Neural cell (in vitro differentiated cells): ENCODE measurements around the gene SLC44A2. TPM values are rescaled to one million over a fixed set of nuclear protein-coding genes. Genes with fewer than 3 reads are reported as not detected.

Source experiments
- H2AFZ ChIP-seq: fragments of 200-600, 300-800 bp; sonication (generic), shearing (Covaris generic); 2 replicates; pipeline ENCODE4 v1.6.0; 2014; ENCODE audit warnings: low read depth, mild to moderate bottlenecking, antibody characterized with exemption, low read length, moderate library complexity
- H3F3A ChIP-seq: fragments of 200-600 bp; shearing (Covaris generic); 2 replicates; pipeline ENCODE4 v1.6.1; 2016; ENCODE audit warnings: mild to moderate bottlenecking, moderate library complexity, mixed read lengths, antibody characterized with exemption, low read length; ENCODE audit not compliant: insufficient read depth, poor library complexity, severe bottlenecking
- H3K27ac ChIP-seq: fragments of 200-600, 300-800 bp; sonication (generic), shearing (Covaris generic); 2 replicates; pipeline ENCODE4 v1.5.1; 2014; ENCODE audit warnings: mild to moderate bottlenecking, low read length, moderate library complexity
- H3K27me3 ChIP-seq: fragments of 300-800, 200-600 bp; sonication (generic), shearing (Covaris generic); 2 replicates; pipeline ENCODE4 v1.6.0; 2014; ENCODE audit warnings: mild to moderate bottlenecking, low read depth, low read length, moderate library complexity; ENCODE audit not compliant: insufficient read depth
- H3K36me3 ChIP-seq: fragments of 300-800, 200-600 bp; sonication (generic), shearing (Covaris generic); 2 replicates; pipeline ENCODE4 v1.5.1; 2014; ENCODE audit warnings: mild to moderate bottlenecking, antibody characterized with exemption, low read length, moderate library complexity; ENCODE audit not compliant: insufficient read depth
- H3K4me2 ChIP-seq: fragments of 300-800, 200-600 bp; sonication (generic), shearing (Covaris generic); 2 replicates; pipeline ENCODE4 v1.6.0; 2014; ENCODE audit warnings: mild to moderate bottlenecking, low read length
- H3K4me3 ChIP-seq: fragments of 300-800, 200-600 bp; sonication (generic), shearing (Covaris generic); 2 replicates; pipeline ENCODE4 v1.5.1; 2014; ENCODE audit warnings: mild to moderate bottlenecking, low read length, moderate library complexity
- H3K79me2 ChIP-seq: fragments of 200-600 bp; shearing (Covaris generic); replicated peaks from 2 replicates; pipeline ENCODE4 v1.6.0; 2014; ENCODE audit warnings: mild to moderate bottlenecking, low read length, moderate library complexity; ENCODE audit not compliant: insufficient read depth
- H3K9ac ChIP-seq: fragments of 300-800, 200-600 bp; sonication (generic), shearing (Covaris generic); 2 replicates; pipeline ENCODE4 v1.6.1; 2016; ENCODE audit warnings: mild to moderate bottlenecking, low read length, mixed read lengths
- H3K9me2 ChIP-seq: fragments of 200-600 bp; shearing (Covaris generic); 2 replicates; pipeline ENCODE4 v1.6.1; 2016; ENCODE audit warnings: mild to moderate bottlenecking, low read length, mixed read lengths; ENCODE audit not compliant: insufficient read depth
- H3K9me3 ChIP-seq: fragments of 200-600, 300-800 bp; sonication (generic), shearing (Covaris generic); 2 replicates; pipeline ENCODE4 v1.6.1; 2016; ENCODE audit warnings: mild to moderate bottlenecking, mixed run types, low read length, moderate library complexity, mixed read lengths
- H4K20me1 ChIP-seq: fragments of 200-600 bp; shearing (Covaris generic); 2 replicates; pipeline ENCODE4 v1.6.1; 2016; ENCODE audit warnings: mild to moderate bottlenecking, mixed run types; ENCODE audit not compliant: insufficient read depth
- EP300 ChIP-seq: fragments of 450-650 bp; conservative IDR thresholded peaks from 2 replicates; pipeline ENCODE4 v1.6.1; 2014; ENCODE audit warnings: antibody characterized with exemption, mild to moderate bottlenecking, moderate library complexity; ENCODE audit not compliant: poor library complexity, severe bottlenecking
- EZH2 ChIP-seq: fragments of 200-600, 300-800 bp; shearing (Covaris generic), sonication (generic); IDR thresholded peaks from 2 replicates; pipeline ENCODE4 v1.6.1; 2014; ENCODE audit warnings: antibody characterized with exemption, low read length, borderline replicate concordance, mild to moderate bottlenecking; ENCODE audit not compliant: insufficient read depth, poor library complexity, severe bottlenecking
- MXI1 ChIP-seq: fragments of 450-650 bp; conservative IDR thresholded peaks from 2 replicates; pipeline ENCODE4 v1.6.1; 2014; ENCODE audit warnings: antibody characterized with exemption, mild to moderate bottlenecking; ENCODE audit not compliant: poor library complexity, severe bottlenecking
- POLR2AphosphoS5 ChIP-seq: IDR thresholded peaks from 2 replicates; pipeline ENCODE4 v1.6.1; 2012
- RAD21 ChIP-seq: fragments of 450-650 bp; conservative IDR thresholded peaks from 2 replicates; pipeline ENCODE4 v1.6.1; 2014; ENCODE audit warnings: antibody characterized with exemption, mild to moderate bottlenecking, moderate library complexity
- SMC3 ChIP-seq: fragments of 450-650 bp; conservative IDR thresholded peaks from 2 replicates; pipeline ENCODE4 v1.6.1; 2014; ENCODE audit warnings: antibody characterized with exemption, mild to moderate bottlenecking, moderate library complexity; ENCODE audit not compliant: poor library complexity
- TAF1 ChIP-seq: IDR thresholded peaks from 2 replicates; pipeline ENCODE4 v1.6.1; 2012; ENCODE audit warnings: low read depth
- polyA plus RNA-seq: library from polyadenylated mRNA; depleted of rRNA; stranded (reverse); fragments of >200 nt; gene quantifications from 2 replicates; pipeline ENCODE4 v1.2.3, GENCODE V29; 2014
- TF ChIP-seq, protein P1 (sequence below): IDR thresholded peaks from 2 replicates; pipeline ENCODE4 v1.6.1; 2012; ENCODE audit warnings: borderline replicate concordance
- TF ChIP-seq, protein P2 (sequence below): fragments of 450-650 bp; IDR thresholded peaks from 2 replicates; pipeline ENCODE4 v1.5.1; 2014; ENCODE audit warnings: antibody characterized with exemption, mild to moderate bottlenecking, moderate library complexity; ENCODE audit not compliant: poor library complexity, severe bottlenecking

The SLC44A2 gene
- polyA plus RNA-seq, 1 donor from 2014 or later = 50.0 TPM

DNA sequence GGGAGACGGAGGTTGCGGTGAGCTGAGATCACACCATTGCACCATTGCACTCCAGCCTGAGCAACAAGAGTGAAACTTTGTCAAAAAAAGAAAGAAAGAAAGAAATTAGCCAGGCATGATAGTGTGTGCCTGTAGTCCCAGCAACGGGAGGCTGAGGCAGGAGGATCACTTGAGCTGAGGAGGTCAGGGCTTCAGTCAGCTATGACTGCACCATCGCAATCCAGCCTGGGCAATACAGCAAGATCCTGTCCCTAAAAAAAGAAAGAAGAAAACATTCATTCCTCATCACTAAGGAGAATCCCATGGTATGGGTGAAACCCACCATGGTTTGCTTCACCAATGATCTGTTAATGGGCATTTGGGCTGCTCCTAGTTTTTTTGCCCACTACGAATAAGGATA is 25.2 kb upstream of the SLC44A2 start:
- Histone ChIP-seq H3K27me3 (no peaks in the 10 kb centered on the region), H4K20me1 (no peaks in the 10 kb centered on the region), H3K36me3 (no peaks in the 10 kb centered on the region), H3K9ac (no peak overlapping the region), H3K9me2 (no peaks in the 10 kb centered on the region), H3K4me2 (no peak overlapping the region), H3K4me3 (no peak overlapping the region), H2AFZ (no peak overlapping the region), H3K79me2 (peaks cover 21% of the 10 kb centered on the region), H3F3A (no peaks in the 10 kb centered on the region), H3K9me3 (no peaks in the 10 kb centered on the region), H3K27ac (no peak overlapping the region)
- TF ChIP-seq, protein P1, sequence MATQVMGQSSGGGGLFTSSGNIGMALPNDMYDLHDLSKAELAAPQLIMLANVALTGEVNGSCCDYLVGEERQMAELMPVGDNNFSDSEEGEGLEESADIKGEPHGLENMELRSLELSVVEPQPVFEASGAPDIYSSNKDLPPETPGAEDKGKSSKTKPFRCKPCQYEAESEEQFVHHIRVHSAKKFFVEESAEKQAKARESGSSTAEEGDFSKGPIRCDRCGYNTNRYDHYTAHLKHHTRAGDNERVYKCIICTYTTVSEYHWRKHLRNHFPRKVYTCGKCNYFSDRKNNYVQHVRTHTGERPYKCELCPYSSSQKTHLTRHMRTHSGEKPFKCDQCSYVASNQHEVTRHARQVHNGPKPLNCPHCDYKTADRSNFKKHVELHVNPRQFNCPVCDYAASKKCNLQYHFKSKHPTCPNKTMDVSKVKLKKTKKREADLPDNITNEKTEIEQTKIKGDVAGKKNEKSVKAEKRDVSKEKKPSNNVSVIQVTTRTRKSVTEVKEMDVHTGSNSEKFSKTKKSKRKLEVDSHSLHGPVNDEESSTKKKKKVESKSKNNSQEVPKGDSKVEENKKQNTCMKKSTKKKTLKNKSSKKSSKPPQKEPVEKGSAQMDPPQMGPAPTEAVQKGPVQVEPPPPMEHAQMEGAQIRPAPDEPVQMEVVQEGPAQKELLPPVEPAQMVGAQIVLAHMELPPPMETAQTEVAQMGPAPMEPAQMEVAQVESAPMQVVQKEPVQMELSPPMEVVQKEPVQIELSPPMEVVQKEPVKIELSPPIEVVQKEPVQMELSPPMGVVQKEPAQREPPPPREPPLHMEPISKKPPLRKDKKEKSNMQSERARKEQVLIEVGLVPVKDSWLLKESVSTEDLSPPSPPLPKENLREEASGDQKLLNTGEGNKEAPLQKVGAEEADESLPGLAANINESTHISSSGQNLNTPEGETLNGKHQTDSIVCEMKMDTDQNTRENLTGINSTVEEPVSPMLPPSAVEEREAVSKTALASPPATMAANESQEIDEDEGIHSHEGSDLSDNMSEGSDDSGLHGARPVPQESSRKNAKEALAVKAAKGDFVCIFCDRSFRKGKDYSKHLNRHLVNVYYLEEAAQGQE = no peak
- TF ChIP-seq RAD21 = no peak
- no peak for TF ChIP-seq EZH2
- TF ChIP-seq EP300 = no peak
- no peak for TF ChIP-seq SMC3
- TF ChIP-seq, protein P2, sequence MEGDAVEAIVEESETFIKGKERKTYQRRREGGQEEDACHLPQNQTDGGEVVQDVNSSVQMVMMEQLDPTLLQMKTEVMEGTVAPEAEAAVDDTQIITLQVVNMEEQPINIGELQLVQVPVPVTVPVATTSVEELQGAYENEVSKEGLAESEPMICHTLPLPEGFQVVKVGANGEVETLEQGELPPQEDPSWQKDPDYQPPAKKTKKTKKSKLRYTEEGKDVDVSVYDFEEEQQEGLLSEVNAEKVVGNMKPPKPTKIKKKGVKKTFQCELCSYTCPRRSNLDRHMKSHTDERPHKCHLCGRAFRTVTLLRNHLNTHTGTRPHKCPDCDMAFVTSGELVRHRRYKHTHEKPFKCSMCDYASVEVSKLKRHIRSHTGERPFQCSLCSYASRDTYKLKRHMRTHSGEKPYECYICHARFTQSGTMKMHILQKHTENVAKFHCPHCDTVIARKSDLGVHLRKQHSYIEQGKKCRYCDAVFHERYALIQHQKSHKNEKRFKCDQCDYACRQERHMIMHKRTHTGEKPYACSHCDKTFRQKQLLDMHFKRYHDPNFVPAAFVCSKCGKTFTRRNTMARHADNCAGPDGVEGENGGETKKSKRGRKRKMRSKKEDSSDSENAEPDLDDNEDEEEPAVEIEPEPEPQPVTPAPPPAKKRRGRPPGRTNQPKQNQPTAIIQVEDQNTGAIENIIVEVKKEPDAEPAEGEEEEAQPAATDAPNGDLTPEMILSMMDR = no peak
- TF ChIP-seq POLR2AphosphoS5 = no peak
- TF ChIP-seq TAF1 = no peak
- no peak for TF ChIP-seq MXI1

DNA sequence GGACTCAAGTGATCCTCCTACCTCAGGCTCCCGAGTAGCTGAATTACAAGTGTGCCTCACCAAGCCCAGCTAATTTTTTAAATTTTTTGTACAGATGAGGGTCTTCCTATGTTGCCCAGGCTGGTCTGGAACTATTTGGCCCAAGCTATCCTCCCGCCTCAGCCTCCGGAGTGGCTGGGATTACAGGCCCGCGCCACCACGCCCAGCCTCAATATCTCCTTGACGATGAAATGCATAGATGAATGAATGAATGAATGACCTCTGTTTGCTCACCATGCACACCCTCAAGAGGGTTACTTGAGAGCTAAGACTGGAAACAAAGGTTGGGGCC is 23.4 kb upstream of the SLC44A2 start:
- Histone ChIP-seq H3K4me3 (peak overlapping the region; percentile 97), H3K79me2 (peaks cover 29% of the 10 kb centered on the region), H3K9me2 (no peaks in the 10 kb centered on the region), H3F3A (no peaks in the 10 kb centered on the region), H3K27ac (no peak overlapping the region), H4K20me1 (no peaks in the 10 kb centered on the region), H3K27me3 (no peaks in the 10 kb centered on the region), H3K9me3 (no peaks in the 10 kb centered on the region), H2AFZ (peak overlapping the region; percentile 12), H3K4me2 (no peak overlapping the region), H3K9ac (no peak overlapping the region), H3K36me3 (no peaks in the 10 kb centered on the region)
- no peak for TF ChIP-seq SMC3
- TF ChIP-seq EZH2 = no peak
- TF ChIP-seq MXI1 = no peak
- no peak for TF ChIP-seq TAF1
- TF ChIP-seq RAD21 = no peak
- TF ChIP-seq, protein P2 = no peak
